8988T (cell line): ENCODE data around the gene MFAP3L.
"Not testable (repeated sequence)": the region's sequence is repeated elsewhere in the genome, so short reads cannot be mapped to it uniquely, and the experiment has no call there.

Experiments
- DNase-seq: peaks from one replicate; pipeline ENCODE4 v3.0.0; 2011

The MFAP3L gene

GRCh38 chr4:170026253-170027021, at the start of gene MFAP3L:
Gene MFAP3L (minus strand): TSS chr4:170026395. CDS start chr4:170005877, 20,518 bp downstream.
- DNase-seq: peak; percentile 75

- no peak for DNase-seq
These were observed 45.0 kb upstream of the MFAP3L start for GRCh38 chr4:170071196-170071595.

- no peak for DNase-seq
These were observed 42.4 kb upstream of the MFAP3L start for GRCh38 chr4:170068438-170069128.

GRCh38 chr4:170059421-170059820, 33.2 kb upstream of the MFAP3L start:
- DNase-seq: no peak

- DNase-seq: no peak
These were observed 32.6 kb upstream of the MFAP3L start for GRCh38 chr4:170058826-170059225.

GRCh38 chr4:170057866-170058265, 31.7 kb upstream of the MFAP3L start:
- DNase-seq: no peak

GRCh38 chr4:170052919-170053318, 26.7 kb upstream of the MFAP3L start:
- no peak for DNase-seq

GRCh38 chr4:170051402-170051801, 25.2 kb upstream of the MFAP3L start:
- DNase-seq: no peak

GRCh38 chr4:170049766-170050165, 23.6 kb upstream of the MFAP3L start:
- DNase-seq: no peak

GRCh38 chr4:170047771-170048354, 21.7 kb upstream of the MFAP3L start:
- no peak for DNase-seq

- DNase-seq: not testable (repeated sequence)
These were observed 20.0 kb upstream of the MFAP3L start for GRCh38 chr4:170046156-170046555.

GRCh38 chr4:170040031-170040680, 14.0 kb upstream of the MFAP3L start:
- DNase-seq: no peak

- DNase-seq: no peak
These were observed 12.6 kb upstream of the MFAP3L start for GRCh38 chr4:170038769-170039168.

- no peak for DNase-seq
These were observed 12.0 kb upstream of the MFAP3L start for GRCh38 chr4:170038232-170038631.

- no peak for DNase-seq
These were observed 11.3 kb upstream of the MFAP3L start for GRCh38 chr4:170037481-170037880.

- DNase-seq: no peak
These were observed 9.7 kb upstream of the MFAP3L start for GRCh38 chr4:170035845-170036244.

GRCh38 chr4:170035231-170035630, 9.0 kb upstream of the MFAP3L start:
- DNase-seq: no peak

- no peak for DNase-seq
These were observed 7.8 kb upstream of the MFAP3L start for GRCh38 chr4:170033999-170034398.

- no peak for DNase-seq
These were observed 3.9 kb upstream of the MFAP3L start for GRCh38 chr4:170030121-170030520.

- peak; percentile 56 for DNase-seq
These were observed 1.1 kb upstream of the MFAP3L start for GRCh38 chr4:170027181-170027829.

GRCh38 chr4:170025523-170026252, 507 bp downstream of the MFAP3L start:
- no peak for DNase-seq

GRCh38 chr4:170022211-170022610, 4.0 kb downstream of the MFAP3L start:
- no peak for DNase-seq
